AG10803 (cell line): ENCODE results near the gene TRPV4.

Source experiments
- DNase-seq: peaks from one replicate; pipeline ENCODE4 v3.0.0; 2010; ENCODE audit warnings: low read depth
- H3K4me3 ChIP-seq: 2 replicates; pipeline ENCODE4 v1.5.1; 2011; ENCODE audit warnings: mild to moderate bottlenecking, low read length, control low read depth
- TF ChIP-seq, protein P1 (sequence below): conservative IDR thresholded peaks from 2 replicates; pipeline ENCODE4 v1.5.1; 2011; ENCODE audit warnings: mild to moderate bottlenecking, low read length, control low read depth, inconsistent platforms

Gene TRPV4

DNA sequence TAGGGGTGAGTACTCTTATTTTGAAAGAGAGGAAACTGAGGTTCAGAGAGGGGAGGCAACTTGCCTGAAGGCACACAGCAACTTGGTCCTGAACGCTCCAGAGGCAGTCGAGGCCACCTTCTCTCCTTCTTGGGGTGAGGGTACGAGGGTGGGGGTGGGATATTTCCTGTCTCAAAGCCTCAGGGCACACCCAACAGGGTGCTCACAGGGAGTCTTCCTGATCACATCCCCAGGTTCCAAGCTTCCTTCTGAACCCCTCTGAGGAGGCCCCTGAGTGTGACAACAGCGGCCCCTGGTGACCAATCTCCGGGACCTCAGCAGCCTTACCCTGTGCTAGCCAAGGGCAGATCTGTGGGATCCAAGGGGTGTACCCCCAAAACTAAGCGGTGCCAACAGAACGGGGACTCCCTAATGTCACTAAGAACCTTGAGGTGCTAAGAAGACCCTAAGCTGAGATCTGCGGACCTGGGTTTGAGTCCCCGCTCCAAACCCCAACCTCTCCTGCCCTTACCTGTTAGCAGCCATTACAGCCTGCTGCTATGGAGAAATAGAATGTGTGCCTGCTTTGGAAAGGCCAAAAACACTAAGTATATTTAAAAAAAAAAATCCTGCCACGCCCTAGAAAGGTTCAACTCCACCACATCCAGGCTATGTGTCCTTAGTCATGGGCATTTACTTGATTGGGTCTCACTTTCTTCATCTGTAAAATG, 57.9 kb downstream of the TRPV4 start:
- TF ChIP-seq, protein P1, sequence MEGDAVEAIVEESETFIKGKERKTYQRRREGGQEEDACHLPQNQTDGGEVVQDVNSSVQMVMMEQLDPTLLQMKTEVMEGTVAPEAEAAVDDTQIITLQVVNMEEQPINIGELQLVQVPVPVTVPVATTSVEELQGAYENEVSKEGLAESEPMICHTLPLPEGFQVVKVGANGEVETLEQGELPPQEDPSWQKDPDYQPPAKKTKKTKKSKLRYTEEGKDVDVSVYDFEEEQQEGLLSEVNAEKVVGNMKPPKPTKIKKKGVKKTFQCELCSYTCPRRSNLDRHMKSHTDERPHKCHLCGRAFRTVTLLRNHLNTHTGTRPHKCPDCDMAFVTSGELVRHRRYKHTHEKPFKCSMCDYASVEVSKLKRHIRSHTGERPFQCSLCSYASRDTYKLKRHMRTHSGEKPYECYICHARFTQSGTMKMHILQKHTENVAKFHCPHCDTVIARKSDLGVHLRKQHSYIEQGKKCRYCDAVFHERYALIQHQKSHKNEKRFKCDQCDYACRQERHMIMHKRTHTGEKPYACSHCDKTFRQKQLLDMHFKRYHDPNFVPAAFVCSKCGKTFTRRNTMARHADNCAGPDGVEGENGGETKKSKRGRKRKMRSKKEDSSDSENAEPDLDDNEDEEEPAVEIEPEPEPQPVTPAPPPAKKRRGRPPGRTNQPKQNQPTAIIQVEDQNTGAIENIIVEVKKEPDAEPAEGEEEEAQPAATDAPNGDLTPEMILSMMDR, result peak; percentile 95
- DNase-seq, result peak; percentile 55

DNA sequence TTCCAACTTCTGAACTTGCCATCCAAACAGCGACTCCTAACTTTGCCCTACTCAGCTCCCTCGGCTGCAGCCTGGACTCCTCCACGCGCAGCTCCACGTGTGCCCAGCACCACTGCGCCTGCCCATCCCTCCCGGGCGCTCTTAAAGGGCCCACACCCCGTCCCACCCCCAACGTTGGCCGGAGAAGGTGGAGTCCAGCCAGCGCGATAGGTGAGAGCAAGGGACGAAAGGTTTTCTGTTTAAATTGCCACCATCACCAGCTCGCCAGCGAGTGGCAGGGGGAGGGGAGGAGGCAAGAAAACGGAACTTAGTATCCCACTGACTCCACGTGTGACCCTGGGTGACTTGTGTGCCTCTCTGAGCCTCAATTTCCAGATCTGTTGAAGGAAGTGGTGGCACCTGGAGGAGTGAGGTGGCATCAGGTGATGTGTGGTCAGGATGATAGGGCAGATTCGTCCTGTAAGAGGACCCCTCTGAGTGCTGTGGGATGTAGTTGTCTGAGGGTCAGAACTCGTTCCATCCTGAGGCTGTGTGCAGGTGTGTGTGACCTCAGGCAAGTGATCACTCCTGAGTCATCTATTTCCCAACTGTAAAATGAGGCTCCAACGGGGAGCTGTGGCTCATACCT, 59.7 kb downstream of the TRPV4 start:
- TF ChIP-seq, protein P1, result no peak
- peak overlapping the region; percentile 22; the same call in 1 of the 2 replicates for H3K4me3 ChIP-seq
- DNase-seq, result no peak

More for the DNA sequence above, 57.9 kb downstream of the TRPV4 start:
- no peak overlapping the region for H3K4me3 ChIP-seq

DNA sequence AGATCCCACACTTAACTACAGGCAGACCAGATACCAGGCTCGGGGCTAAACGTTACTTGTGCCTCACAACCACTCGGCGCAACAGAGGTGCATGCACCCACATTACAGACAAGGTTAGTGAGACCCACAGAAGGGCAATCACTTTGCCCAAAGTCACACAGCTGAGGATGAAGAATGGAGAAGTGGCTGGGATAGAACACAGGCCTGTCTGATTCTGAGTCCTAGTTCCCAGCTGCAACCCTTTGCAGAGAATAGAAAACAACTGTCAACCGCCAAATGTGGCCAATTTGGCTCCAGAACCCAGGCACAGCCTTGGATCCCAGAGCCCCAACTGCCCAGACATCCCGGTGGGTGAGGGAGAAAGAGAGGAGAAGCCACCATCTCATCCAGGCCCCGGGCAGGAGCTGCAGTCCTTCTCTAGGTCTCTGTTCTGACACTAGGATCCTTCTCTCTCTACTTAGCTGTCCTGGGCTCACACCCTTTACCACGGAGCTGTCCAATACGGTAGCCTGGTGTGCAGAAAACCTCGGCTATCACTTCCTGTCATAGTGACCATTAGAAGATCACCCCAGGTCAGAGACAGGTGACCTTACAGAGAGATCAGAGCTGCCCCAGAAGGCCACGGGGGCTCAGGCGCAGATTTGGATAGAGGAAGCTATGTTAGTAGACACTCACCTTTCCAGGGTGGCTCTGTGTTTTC, 60.4 kb downstream of the TRPV4 start:
- DNase-seq, result no peak
- TF ChIP-seq, protein P1, result no peak
- H3K4me3 ChIP-seq, result no peak overlapping the region

DNA sequence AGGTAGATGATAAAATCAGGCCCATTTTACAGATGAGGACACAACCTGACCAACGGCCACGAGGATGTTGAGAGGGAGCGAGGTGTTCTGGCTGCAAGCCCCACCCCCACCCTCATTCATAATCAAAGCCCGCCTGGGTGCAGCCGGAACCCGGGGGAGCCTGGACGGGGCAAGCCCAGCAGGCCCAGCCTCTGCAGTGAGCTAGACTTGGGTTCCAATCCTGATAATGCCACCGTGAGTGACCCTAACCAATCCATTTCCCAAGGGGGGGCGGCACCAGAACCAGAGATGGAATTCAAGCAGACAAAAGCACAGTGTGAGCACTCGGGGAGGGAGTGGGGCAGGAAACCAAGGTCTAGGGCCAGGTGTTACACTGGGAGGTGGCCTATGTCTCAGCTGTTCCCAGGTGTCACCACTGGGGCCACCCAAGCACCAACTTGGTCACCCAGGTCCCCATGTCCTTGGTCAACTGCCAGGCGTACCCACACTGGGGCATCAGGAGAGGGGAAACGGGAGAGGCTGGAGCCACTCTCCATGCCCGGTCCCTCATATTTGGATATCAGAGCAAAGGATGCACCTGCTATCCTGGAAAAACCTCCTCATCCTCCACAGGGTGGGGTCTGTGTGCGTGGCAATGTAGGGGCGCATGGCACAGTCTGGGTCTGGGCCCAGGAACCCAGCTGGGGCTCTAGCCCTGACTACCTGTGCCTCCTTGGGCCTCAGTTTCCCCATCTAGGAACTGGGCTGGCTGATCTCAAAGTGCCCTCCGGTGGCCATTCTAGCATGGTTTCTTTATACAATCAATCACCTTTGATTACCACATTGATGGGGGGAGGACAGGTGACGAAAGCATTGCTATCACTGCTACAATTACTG, 61.2 kb downstream of the TRPV4 start:
- TF ChIP-seq, protein P1, result no peak
- no peak for DNase-seq
- H3K4me3 ChIP-seq, result no peak overlapping the region

DNA sequence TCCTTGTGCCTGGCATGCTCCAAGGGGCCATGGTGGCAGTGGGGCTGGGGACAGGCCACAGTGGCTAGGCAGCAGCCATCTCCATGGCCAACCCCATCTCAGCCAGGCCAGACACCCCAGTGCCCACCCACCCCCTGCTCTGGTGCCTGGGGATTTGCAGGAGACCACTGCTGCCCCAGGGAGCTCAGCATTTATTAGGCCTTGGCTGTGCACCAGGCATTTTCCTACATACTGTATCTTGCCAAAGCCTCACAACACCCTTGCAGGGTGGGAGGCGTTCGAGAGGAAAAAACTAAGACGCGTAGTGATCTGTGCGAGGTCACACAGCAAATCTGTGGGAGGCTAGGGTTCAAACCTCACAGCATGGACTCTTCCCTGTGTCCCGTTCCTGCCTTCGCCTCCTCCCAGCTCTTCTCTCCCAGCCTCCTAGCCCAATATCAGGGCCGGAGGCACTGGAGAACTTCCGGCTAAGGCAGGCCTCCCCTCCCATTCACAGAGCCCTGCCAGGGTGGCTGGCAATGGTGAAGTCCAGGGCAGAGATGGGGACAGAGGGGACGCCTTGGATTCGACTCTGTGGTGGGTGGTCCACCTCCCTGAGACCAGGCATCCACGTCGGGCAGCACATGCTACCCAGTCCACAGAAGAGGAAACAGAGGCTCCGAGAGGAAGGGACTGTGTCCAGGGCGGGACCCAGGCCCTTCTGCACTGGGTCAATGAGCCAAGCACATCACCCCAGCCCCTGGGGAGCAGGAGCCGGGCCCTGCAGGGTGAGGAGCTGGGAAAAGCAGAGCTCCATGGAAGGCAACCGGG, 62.1 kb downstream of the TRPV4 start:
- no peak for DNase-seq
- TF ChIP-seq, protein P1, result no peak
- H3K4me3 ChIP-seq, result no peak overlapping the region

DNA sequence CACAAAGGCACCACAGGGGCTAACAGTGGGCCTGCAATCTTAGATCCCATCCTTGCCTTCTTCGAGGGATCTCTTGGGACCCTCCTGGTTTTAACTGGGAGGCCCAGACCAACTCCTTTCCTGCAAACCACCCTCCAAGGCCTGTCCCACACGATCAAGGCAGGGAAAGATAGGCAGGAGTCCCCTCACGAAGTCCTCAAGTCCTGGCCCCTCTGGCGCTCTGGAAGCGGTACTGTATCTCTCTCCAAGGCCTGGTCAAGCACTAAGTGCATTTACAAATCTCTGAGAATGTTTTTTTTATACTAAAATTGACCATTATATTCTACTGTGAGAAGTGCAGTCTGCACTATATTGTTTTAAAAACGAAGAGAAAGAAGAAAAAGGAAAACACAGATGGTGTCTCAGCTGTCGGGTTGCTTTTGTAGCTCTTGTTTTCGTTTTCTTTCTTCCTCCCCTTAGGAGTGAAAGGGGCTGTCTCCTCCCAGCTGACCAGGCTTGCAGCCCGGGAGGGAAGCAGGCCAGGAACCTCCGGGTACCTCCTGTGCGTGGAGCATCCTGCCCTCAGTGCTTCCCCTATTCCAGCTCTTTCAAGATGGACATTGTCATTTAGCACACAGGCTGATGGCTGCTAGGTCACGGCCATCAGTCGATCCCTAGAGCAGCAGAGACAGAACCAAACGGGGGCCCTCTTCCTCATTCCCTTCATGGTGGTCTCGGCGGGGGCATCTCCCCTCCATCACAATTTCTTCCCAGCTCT, 62.9 kb downstream of the TRPV4 start:
- no peak overlapping the region for H3K4me3 ChIP-seq
- DNase-seq, result no peak
- TF ChIP-seq, protein P1, result no peak
